H1 (cell line): ENCODE data around the gene CXCL11. TPM values are rescaled to one million over a fixed set of nuclear protein-coding genes. Genes with fewer than 3 reads are reported as not detected.

ENCODE experiments used
- CTCF ChIA-PET: fragments of 300-600 bp; sonication (Branson Sonifier 250); formaldehyde crosslinking; loops from one replicate; lab custom pipeline; 2021; ENCODE audit not compliant: partially characterized antibody; lab: Charles Lee
- POLR2A ChIA-PET: fragments of 300-600 bp; sonication (Branson Sonifier 250); formaldehyde crosslinking; loops from one replicate; lab custom pipeline; 2021; ENCODE audit warnings: inconsistent platforms; ENCODE audit not compliant: partially characterized antibody; lab: Charles Lee
- DNase-seq, 2 experiments: peaks; one replicate each; pipeline versions ENCODE4 v3.0.0 to v3.0.0-alpha.2; 2010 to 2022; ENCODE audit warnings: low spot score in 2 of 2, low read depth in 1 of 2, mixed read lengths in 1 of 2
- FAIRE-seq: peaks from 2 replicates; lab custom pipeline; 2011; peaks lifted over from hg19 to GRCh38; lab: Jason Lieb, UNC
- H2AFZ ChIP-seq: 2 replicates; pipeline ENCODE4 v1.8.1; 2012; ENCODE audit warnings: low read length, inconsistent platforms
- H2AK5ac ChIP-seq: 2 replicates; pipeline ENCODE4 v1.6.1; 2013; ENCODE audit warnings: low read depth, low read length
- H2BK120ac ChIP-seq: replicated peaks from 2 replicates; pipeline ENCODE3; 2013; ENCODE audit warnings: low read depth, low read length, inconsistent platforms
- H2BK12ac ChIP-seq: 2 replicates; pipeline ENCODE4 v1.6.1; 2013; ENCODE audit warnings: low read depth, low read length
- H2BK15ac ChIP-seq: 2 replicates; pipeline ENCODE4 v1.6.1; 2013; ENCODE audit warnings: low read length
- H2BK20ac ChIP-seq: 2 replicates; pipeline ENCODE4 v1.6.1; 2013; ENCODE audit warnings: low read length
- H2BK5ac ChIP-seq: 2 replicates; pipeline ENCODE4 v1.6.1; 2013; ENCODE audit warnings: low read depth, low read length
- H3K14ac ChIP-seq: 2 replicates; pipeline ENCODE4 v1.6.1; 2013; ENCODE audit warnings: inconsistent platforms; ENCODE audit not compliant: insufficient read length
- H3K18ac ChIP-seq: 2 replicates; pipeline ENCODE4 v1.6.1; 2013; ENCODE audit warnings: low read length; ENCODE audit errors: extremely low read depth
- H3K23ac ChIP-seq: 2 replicates; pipeline ENCODE4 v1.6.1; 2013; ENCODE audit warnings: inconsistent platforms; ENCODE audit not compliant: insufficient read length
- H3K23me2 ChIP-seq: 2 replicates; pipeline ENCODE4 v1.6.1; 2013; ENCODE audit warnings: low read depth, low read length
- H3K27ac ChIP-seq: 2 replicates; pipeline ENCODE4 v1.6.1; 2011; ENCODE audit warnings: low read depth, low read length, inconsistent platforms
- H3K27me3 ChIP-seq, 4 experiments: replicated peaks in 1 of 4; 1 replicate in 1 of 4; 2 replicates in 3 of 4; pipeline versions ENCODE4 v1.6.1 to v1.8.1; 2011 to 2013; ENCODE audit warnings: low read length in 3 of 4, mild to moderate bottlenecking in 3 of 4, inconsistent platforms in 2 of 4, mixed read lengths in 2 of 4, moderate library complexity in 1 of 4; ENCODE audit not compliant: control insufficient read depth in 3 of 4, insufficient read depth in 3 of 4; ENCODE audit errors: extremely low read depth in 1 of 4
- H3K36me3 ChIP-seq, 4 experiments: 2 replicates each; pipeline versions ENCODE4 v1.6.1 to v1.8.1; 2011 to 2013; ENCODE audit warnings: mild to moderate bottlenecking in 4 of 4, low read length in 3 of 4, moderate library complexity in 2 of 4, control low read depth in 1 of 4, inconsistent platforms in 1 of 4; ENCODE audit not compliant: insufficient read depth in 4 of 4, control insufficient read depth in 2 of 4
- H3K4ac ChIP-seq: replicated peaks from 2 replicates; pipeline ENCODE3; 2013; ENCODE audit warnings: low read length, low read depth, mixed read lengths, inconsistent platforms; ENCODE audit not compliant: insufficient read length
- H3K4me1 ChIP-seq, 4 experiments: replicated peaks in 1 of 4; 1 replicate in 1 of 4; 2 replicates in 3 of 4; pipeline versions ENCODE4 v1.6.1 to v1.8.1; 2011 to 2013; ENCODE audit warnings: low read length in 3 of 4, inconsistent platforms in 2 of 4, mixed read lengths in 1 of 4; ENCODE audit not compliant: insufficient read depth in 4 of 4, control insufficient read depth in 3 of 4
- H3K4me2 ChIP-seq, 2 experiments: 2 replicates each; pipeline versions ENCODE4 v1.6.1 to v1.8.1; 2011 to 2013; ENCODE audit warnings: low read depth in 2 of 2, low read length in 2 of 2, control low read depth in 1 of 2, inconsistent platforms in 1 of 2, mild to moderate bottlenecking in 1 of 2; ENCODE audit not compliant: insufficient read depth in 1 of 2
- H3K4me3 ChIP-seq, 4 experiments: fragments of 200-600, 300-600 bp in 1 of 4; sonication (generic), shearing (Covaris generic), sonication (Bioruptor Twin) in 1 of 4; 2 replicates each; pipeline versions ENCODE4 v1.5.1 to v1.8.1; 2011 to 2016; ENCODE audit warnings: low read length in 4 of 4, low read depth in 3 of 4, control low read depth in 2 of 4, inconsistent platforms in 2 of 4, mild to moderate bottlenecking in 2 of 4, mixed read lengths in 1 of 4, moderate library complexity in 1 of 4; ENCODE audit not compliant: insufficient read depth in 2 of 4; ENCODE audit errors: extremely low read depth in 1 of 4
- H3K56ac ChIP-seq: replicated peaks from 2 replicates; pipeline ENCODE3; 2013; ENCODE audit warnings: low read depth, mild to moderate bottlenecking, mixed read lengths, low read length, inconsistent platforms; ENCODE audit not compliant: insufficient read length
- H3K79me1 ChIP-seq: 2 replicates; pipeline ENCODE4 v1.6.1; 2013; ENCODE audit warnings: low read depth, low read length, control low read depth
- H3K79me2 ChIP-seq, 2 experiments: 2 replicates each; pipeline versions ENCODE4 v1.6.1 to v1.8.1; 2012 to 2013; ENCODE audit warnings: low read length in 2 of 2, mild to moderate bottlenecking in 2 of 2, inconsistent platforms in 1 of 2; ENCODE audit not compliant: insufficient read depth in 2 of 2, control insufficient read depth in 1 of 2
- H3K9ac ChIP-seq, 4 experiments: replicated peaks in 1 of 4; 1 replicate in 1 of 4; 2 replicates in 3 of 4; pipeline versions ENCODE4 v1.6.1 to v1.8.1; 2011 to 2013; ENCODE audit warnings: low read depth in 3 of 4, low read length in 3 of 4, control low read depth in 2 of 4, mild to moderate bottlenecking in 2 of 4, moderate library complexity in 2 of 4, inconsistent platforms in 1 of 4; ENCODE audit errors: extremely low read depth in 1 of 4
- H3K9me3 ChIP-seq, 2 experiments: 2 replicates each; pipeline versions ENCODE4 v1.6.1 to v1.8.1; 2012 to 2013; ENCODE audit warnings: mild to moderate bottlenecking in 2 of 2, moderate library complexity in 2 of 2, control low read depth in 1 of 2, inconsistent platforms in 1 of 2, low read depth in 1 of 2, low read length in 1 of 2, mixed read lengths in 1 of 2; ENCODE audit not compliant: insufficient read depth in 2 of 2
- H4K20me1 ChIP-seq, 2 experiments: replicated peaks in 1 of 2; 2 replicates each; pipeline versions ENCODE3 to v1.8.1; 2011 to 2013; ENCODE audit warnings: inconsistent platforms in 2 of 2, low read length in 2 of 2, mild to moderate bottlenecking in 1 of 2; ENCODE audit not compliant: insufficient read depth in 2 of 2, control insufficient read depth in 1 of 2
- H4K5ac ChIP-seq: 2 replicates; pipeline ENCODE4 v1.6.1; 2013; ENCODE audit warnings: low read length, low read depth, mixed read lengths, inconsistent platforms; ENCODE audit not compliant: insufficient read length
- H4K8ac ChIP-seq: 2 replicates; pipeline ENCODE4 v1.8.0; 2013; ENCODE audit warnings: mild to moderate bottlenecking, moderate library complexity, low read length, inconsistent platforms; ENCODE audit not compliant: insufficient read depth; ENCODE audit errors: extremely low read depth
- H4K91ac ChIP-seq: replicated peaks from 2 replicates; pipeline ENCODE3; 2013; ENCODE audit warnings: low read length, mixed read lengths, inconsistent platforms; ENCODE audit not compliant: insufficient read length
- E2F6 ChIP-seq: IDR thresholded peaks from 2 replicates; pipeline ENCODE4 v1.6.1; 2012; ENCODE audit warnings: inconsistent platforms
- GABPA ChIP-seq: IDR thresholded peaks from 2 replicates; pipeline ENCODE4 v1.6.1; 2011; ENCODE audit warnings: mild to moderate bottlenecking, low read length, moderate library complexity, borderline replicate concordance; ENCODE audit not compliant: insufficient read depth
- PHF8 ChIP-seq: fragments of 200-600 bp; sonication (generic); conservative IDR thresholded peaks from 2 replicates; pipeline ENCODE4 v1.7.1; 2012; ENCODE audit warnings: low read depth, mild to moderate bottlenecking, inconsistent platforms, low read length, moderate library complexity
- RAD21 ChIP-seq, 2 experiments: IDR thresholded peaks in 1 of 2; conservative IDR thresholded peaks in 1 of 2; 2 replicates each; pipeline ENCODE4 v1.6.1; 2011; ENCODE audit warnings: low read depth in 2 of 2, low read length in 2 of 2, improper control_type of control experiment in 1 of 2, inconsistent platforms in 1 of 2, mild to moderate bottlenecking in 1 of 2, moderate library complexity in 1 of 2
- RXRA ChIP-seq: IDR thresholded peaks from 2 replicates; pipeline ENCODE4 v1.6.1; 2011; ENCODE audit warnings: low read depth, mild to moderate bottlenecking, low read length, moderate library complexity; ENCODE audit not compliant: insufficient read depth
- SIRT6 ChIP-seq: IDR thresholded peaks from one replicate; pipeline ENCODE4 v1.7.1; 2012; ENCODE audit warnings: low read length, inconsistent platforms
- SP2 ChIP-seq: IDR thresholded peaks from 2 replicates; pipeline ENCODE4 v1.6.1; 2012; ENCODE audit warnings: mild to moderate bottlenecking, low read length, inconsistent platforms
- TAF1 ChIP-seq: IDR thresholded peaks from 2 replicates; pipeline ENCODE4 v1.6.1; 2011; ENCODE audit warnings: mild to moderate bottlenecking, low read depth, low read length
- TBP ChIP-seq: IDR thresholded peaks from 2 replicates; pipeline ENCODE4 v1.6.1; 2011; ENCODE audit warnings: low read depth, low read length, improper control_type of control experiment
- TEAD4 ChIP-seq: IDR thresholded peaks from 2 replicates; pipeline ENCODE4 v1.6.1; 2012; ENCODE audit warnings: low read depth, low read length, inconsistent platforms, mixed read lengths
- WGBS, 2 experiments: shearing (Covaris generic) in 1 of 2; methylation state at CpG; one replicate each; pipeline versions ENCODE4 v1.1.6 to v1.1.7; 2013 to 2015; ENCODE audit warnings: low lambda C conversion rate in 2 of 2, mixed read lengths in 2 of 2, inconsistent platforms in 1 of 2, low coverage in 1 of 2, missing lambda C conversion rate in 1 of 2; ENCODE audit not compliant: insufficient replicate concordance in 2 of 2, insufficient coverage in 1 of 2, insufficient read length in 1 of 2; ENCODE audit errors: extremely low coverage in 1 of 2, missing lambda C conversion rate in 1 of 2; 5-methylcytosine and 5-hydroxymethylcytosine counted together
- polyA plus RNA-seq, 7 experiments: library from polyadenylated mRNA; depleted of rRNA in 3 of 7; stranded (reverse) in 5 of 7; unstranded in 2 of 7; fragments of >200 nt in 5 of 7; fragments of 200-250 nt in 2 of 7; gene quantifications; 1 replicate in 5 of 7; 2 replicates in 1 of 7; 4 replicates in 1 of 7; pipeline versions ENCODE4 v1.2.1 to v1.2.3, GENCODE V29; 2011 to 2013; ENCODE audit warnings: missing spikeins in 2 of 7, mixed read lengths in 2 of 7
- total RNA-seq: library from RNA; stranded (reverse); fragmentation: NEBNext Ultra II Directional; extraction: Animal tissue kit (Norgen Biotek cat#: 25700); gene quantifications from 2 replicates; pipeline ENCODE4 v1.2.1, GENCODE V29; 2021

Gene CXCL11
- total and polyA plus RNA-seq, 2 of the 8 experiments (the other 6 are each of a cell fraction or from before 2014, with no cell fraction given): 0.18 TPM; not detected in 1

- H3K23ac ChIP-seq: no peak overlapping the region
- TF ChIP-seq E2F6 (no peak), GABPA (no peak), SIRT6 (no peak), TBP (no peak), TAF1 (no peak), SP2 (no peak), PHF8 (no peak), RXRA (no peak), RAD21 (IDR thresholded peaks at IDR 0.05 in 1 of 2, conservative IDR thresholded peaks at IDR 0.05 in 1 of 2; ENCODE audit: low read depth in 2 of 2, low read length in 2 of 2) (no peak), TEAD4 (no peak)
- H4K91ac ChIP-seq: no peak overlapping the region
- no peaks in the 10 kb centered on the region for H3K79me2 ChIP-seq
- H4K5ac ChIP-seq: no peak overlapping the region
- H3K9ac ChIP-seq: no peak overlapping the region
- DNase-seq (no peak), FAIRE-seq (no peak)
- H3K4ac ChIP-seq: no peak overlapping the region
- H3K4me2 ChIP-seq: no peak overlapping the region
- no peak overlapping the region for H2BK12ac ChIP-seq
- no peak overlapping the region for H3K14ac ChIP-seq
- no peak overlapping the region for H3K18ac ChIP-seq
- H3K56ac ChIP-seq: no peak overlapping the region
- H2AFZ ChIP-seq: peak overlapping the region; percentile 90; the same call in 1 of the 2 replicates
- WGBS, 2 experiments: 36% methylated on average over 1 of the region's 1 CpG; no CpG with 5 or more reads in 1 of the 2 experiments
- no peak overlapping the region for H3K27ac ChIP-seq
- peaks cover 0 to 7% (median 3%) of the 10 kb centered on the region in 4 experiments; a peak in 5 of 7 replicates for H3K4me1 ChIP-seq
- no peaks in the 10 kb centered on the region for H4K20me1 ChIP-seq
- no peak overlapping the region for H2AK5ac ChIP-seq
- H2BK5ac ChIP-seq: no peak overlapping the region
- H3K36me3 ChIP-seq: no peaks in the 10 kb centered on the region
- no peak overlapping the region for H3K4me3 ChIP-seq
- no peaks in the 10 kb centered on the region; a peak in 1 of 7 replicates for H3K27me3 ChIP-seq
- ChIA-PET CTCF (interaction anchor here (1.2 to 1.4 kb wide), 2 partner anchors 17 to 55 kb away, joined by 3 read pairs; no protein-coding TSS in a partner anchor), POLR2A (interaction anchor here (0.6 to 1.0 kb wide), 2 partner anchors 50 to 113 kb away, joined by 3 to 4 read pairs; no protein-coding TSS in a partner anchor)
- no peaks in the 10 kb centered on the region for H3K79me1 ChIP-seq
- no peaks in the 10 kb centered on the region; the same call in 1 of the 2 replicates for H3K23me2 ChIP-seq
- no peak overlapping the region for H4K8ac ChIP-seq
- no peaks in the 10 kb centered on the region for H3K9me3 ChIP-seq
- no peak overlapping the region for H2BK20ac ChIP-seq
- H2BK15ac ChIP-seq: no peak overlapping the region
- H2BK120ac ChIP-seq: no peak overlapping the region
Measured at GRCh38 chr4:76012388-76012801, 23.5 kb downstream of the CXCL11 start.
